OCI-LY3 (cell line): ENCODE results near the gene ERBIN.
"Not testable (repeated sequence)": the region's sequence is repeated elsewhere in the genome, so short reads cannot be mapped to it uniquely, and the experiment has no call there.

Source experiments
- CTCF ChIP-seq: fragments of 200-600, 300-600 bp; sonication (generic); IDR thresholded peaks from 2 replicates; pipeline ENCODE4 v1.5.1; 2014; ENCODE audit warnings: antibody characterized with exemption, low read length, low read depth
- EZH2phosphoT487 ChIP-seq: fragments of 200-600 bp; shearing (Covaris generic); IDR thresholded peaks from 2 replicates; pipeline ENCODE4 v1.6.1; 2018; ENCODE audit warnings: antibody characterized with exemption, mixed run types, low read depth

GRCh38 chr5:65957703-65958102 lies 31.3 kb downstream of the ERBIN start:
- not testable (repeated sequence) for TF ChIP-seq CTCF, EZH2phosphoT487
